ENCODE results near the gene PHACTR2. TPM values are rescaled to one million over a fixed set of nuclear protein-coding genes. Genes with fewer than 3 reads are reported as not detected.
"Not testable (repeated sequence)": the region's sequence is repeated elsewhere in the genome, so short reads cannot be mapped to it uniquely, and the experiment has no call there.

Gene PHACTR2
- polyA plus RNA-seq, 1 experiment = 38.0 TPM

GRCh38 chr6:143652841-143653331 lies 24.9 kb upstream of the PHACTR2 start:
- Histone ChIP-seq H3K27ac (ENCODE audit: low read depth, low read length) (no peak overlapping the region), H3K27me3 (ENCODE audit: control insufficient read depth, insufficient read depth, low read length) (no peaks in the 10 kb centered on the region), H3K9me3 (ENCODE audit: control insufficient read depth, insufficient read depth, low read length) (peaks cover 5% of the 10 kb centered on the region), H3K4me3 (ENCODE audit: low read depth, low read length) (no peak overlapping the region)
- DNase-seq (ENCODE audit: low read depth, low spot score) = no peak
- CTCF ChIA-PET = no interaction called here
- POLR2A ChIA-PET = no interaction called here
- TF ChIP-seq, protein P1, sequence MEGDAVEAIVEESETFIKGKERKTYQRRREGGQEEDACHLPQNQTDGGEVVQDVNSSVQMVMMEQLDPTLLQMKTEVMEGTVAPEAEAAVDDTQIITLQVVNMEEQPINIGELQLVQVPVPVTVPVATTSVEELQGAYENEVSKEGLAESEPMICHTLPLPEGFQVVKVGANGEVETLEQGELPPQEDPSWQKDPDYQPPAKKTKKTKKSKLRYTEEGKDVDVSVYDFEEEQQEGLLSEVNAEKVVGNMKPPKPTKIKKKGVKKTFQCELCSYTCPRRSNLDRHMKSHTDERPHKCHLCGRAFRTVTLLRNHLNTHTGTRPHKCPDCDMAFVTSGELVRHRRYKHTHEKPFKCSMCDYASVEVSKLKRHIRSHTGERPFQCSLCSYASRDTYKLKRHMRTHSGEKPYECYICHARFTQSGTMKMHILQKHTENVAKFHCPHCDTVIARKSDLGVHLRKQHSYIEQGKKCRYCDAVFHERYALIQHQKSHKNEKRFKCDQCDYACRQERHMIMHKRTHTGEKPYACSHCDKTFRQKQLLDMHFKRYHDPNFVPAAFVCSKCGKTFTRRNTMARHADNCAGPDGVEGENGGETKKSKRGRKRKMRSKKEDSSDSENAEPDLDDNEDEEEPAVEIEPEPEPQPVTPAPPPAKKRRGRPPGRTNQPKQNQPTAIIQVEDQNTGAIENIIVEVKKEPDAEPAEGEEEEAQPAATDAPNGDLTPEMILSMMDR (IDR thresholded peaks at IDR 0.05; ENCODE audit: low read depth, low read length) = no peak

GRCh38 chr6:143655541-143655940 lies 22.2 kb upstream of the PHACTR2 start:
- no peak for DNase-seq (ENCODE audit: low read depth, low spot score)
- Histone ChIP-seq H3K27ac (ENCODE audit: low read depth, low read length) (no peak overlapping the region), H3K27me3 (ENCODE audit: control insufficient read depth, insufficient read depth, low read length) (no peaks in the 10 kb centered on the region), H3K9me3 (ENCODE audit: control insufficient read depth, insufficient read depth, low read length) (peaks cover 8% of the 10 kb centered on the region), H3K4me3 (ENCODE audit: low read depth, low read length) (no peak overlapping the region)
- ChIA-PET CTCF (no interaction called here), POLR2A (no interaction called here)
- TF ChIP-seq, protein P1 (IDR thresholded peaks at IDR 0.05; ENCODE audit: low read depth, low read length) = no peak

DNA sequence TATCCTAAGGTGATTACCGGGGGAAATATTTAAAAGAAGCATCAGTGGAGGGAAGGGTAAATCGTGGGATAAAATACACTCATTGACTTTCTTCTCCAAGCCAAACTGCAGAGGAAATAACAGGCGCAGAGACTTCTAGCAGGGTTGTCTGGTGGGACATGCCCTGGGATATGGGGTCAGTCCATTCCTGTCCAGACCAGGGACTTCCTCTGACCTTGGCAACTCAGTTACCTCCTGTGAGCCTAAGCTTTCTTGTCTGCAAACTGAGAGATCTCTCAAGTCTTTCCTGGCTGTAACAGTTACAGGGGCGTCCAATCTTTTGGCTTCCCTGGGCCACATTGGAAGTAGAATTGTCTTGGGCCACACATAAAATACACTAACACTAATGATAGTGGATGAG lies 21.7 kb upstream of the PHACTR2 start:
- DNase-seq (ENCODE audit: low read depth, low spot score) = no peak
- peaks cover 8% of the 10 kb centered on the region for H3K9me3 ChIP-seq (ENCODE audit: control insufficient read depth, insufficient read depth, low read length)
- TF ChIP-seq, protein P1 (IDR thresholded peaks at IDR 0.05; ENCODE audit: low read depth, low read length) = no peak
- ChIA-PET POLR2A (no interaction called here), CTCF (no interaction called here)
- no peak overlapping the region for H3K27ac ChIP-seq (ENCODE audit: low read depth, low read length)
- no peaks in the 10 kb centered on the region for H3K27me3 ChIP-seq (ENCODE audit: control insufficient read depth, insufficient read depth, low read length)
- no peak overlapping the region for H3K4me3 ChIP-seq (ENCODE audit: low read depth, low read length)

- DNase-seq (ENCODE audit: low read depth, low spot score) = no peak
- ChIA-PET POLR2A (no interaction called here), CTCF (no interaction called here)
- Histone ChIP-seq H3K4me3 (ENCODE audit: low read depth, low read length) (no peak overlapping the region), H3K27me3 (ENCODE audit: control insufficient read depth, insufficient read depth, low read length) (no peaks in the 10 kb centered on the region), H3K27ac (ENCODE audit: low read depth, low read length) (no peak overlapping the region), H3K9me3 (ENCODE audit: control insufficient read depth, insufficient read depth, low read length) (peaks cover 8% of the 10 kb centered on the region)
- TF ChIP-seq, protein P1 (IDR thresholded peaks at IDR 0.05; ENCODE audit: low read depth, low read length) = no peak
Measured at GRCh38 chr6:143657809-143658208, 20.0 kb upstream of the PHACTR2 start.

DNA sequence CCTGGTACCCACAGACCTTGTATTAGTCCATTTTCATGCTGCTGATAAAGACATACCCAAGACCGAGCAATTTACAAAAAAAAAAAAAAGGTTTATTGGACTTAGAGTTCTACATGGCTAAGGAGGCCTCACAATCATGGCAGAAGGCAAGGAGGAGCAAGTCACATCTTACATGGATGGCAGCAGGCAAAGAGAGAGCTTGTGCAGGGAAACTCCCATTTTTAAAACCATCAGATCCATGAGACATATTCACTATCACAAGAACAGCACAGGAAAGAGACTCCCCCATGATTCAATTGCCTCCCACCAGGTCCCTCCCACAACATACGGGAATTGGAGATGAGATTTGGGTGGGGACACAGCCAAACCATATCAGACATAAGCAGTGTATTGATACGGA lies 17.6 kb upstream of the PHACTR2 start:
- H3K27ac ChIP-seq (ENCODE audit: low read depth, low read length); H3K4me3 ChIP-seq (ENCODE audit: low read depth, low read length); POLR2A ChIA-PET; DNase-seq (ENCODE audit: low read depth, low spot score); CTCF ChIA-PET; H3K9me3 ChIP-seq (ENCODE audit: control insufficient read depth, insufficient read depth, low read length); H3K27me3 ChIP-seq (ENCODE audit: control insufficient read depth, insufficient read depth, low read length): not testable (repeated sequence)

GRCh38 chr6:143664171-143664570 lies 13.6 kb upstream of the PHACTR2 start:
- no peak overlapping the region for H3K4me3 ChIP-seq (ENCODE audit: low read depth, low read length)
- ChIA-PET CTCF (interaction anchor here (0.8 kb wide), 1 partner anchor 12 kb away, joined by 3 read pairs; no protein-coding TSS in a partner anchor), POLR2A (no interaction called here)
- H3K27me3 ChIP-seq (ENCODE audit: control insufficient read depth, insufficient read depth, low read length) = no peaks in the 10 kb centered on the region
- no peak for DNase-seq (ENCODE audit: low read depth, low spot score)
- H3K27ac ChIP-seq (ENCODE audit: low read depth, low read length) = no peak overlapping the region
- H3K9me3 ChIP-seq (ENCODE audit: control insufficient read depth, insufficient read depth, low read length) = peaks cover 3% of the 10 kb centered on the region; the same call in 1 of the 2 replicates
- TF ChIP-seq, protein P1 (IDR thresholded peaks at IDR 0.05; ENCODE audit: low read depth, low read length) = no peak

DNA sequence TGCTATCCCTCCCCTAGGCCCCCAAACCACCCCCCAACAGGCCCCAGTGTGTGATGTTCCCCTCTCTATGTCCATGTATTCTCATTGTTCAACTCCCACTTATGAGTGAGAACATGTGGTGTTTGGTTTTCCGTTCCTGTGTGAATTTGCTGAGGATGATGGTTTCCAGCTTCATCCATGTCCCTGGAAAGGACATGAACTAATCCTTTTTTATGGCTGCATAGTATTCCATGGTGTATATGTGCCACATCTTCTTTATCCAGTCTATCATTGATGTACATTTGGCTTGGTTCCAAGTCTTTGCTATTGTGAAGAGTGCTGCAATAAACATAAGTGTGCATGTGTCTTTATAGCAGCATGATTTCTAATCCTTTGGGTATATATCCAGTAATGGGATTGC lies 11.8 kb upstream of the PHACTR2 start:
- H3K27me3 ChIP-seq (ENCODE audit: control insufficient read depth, insufficient read depth, low read length); POLR2A ChIA-PET; H3K9me3 ChIP-seq (ENCODE audit: control insufficient read depth, insufficient read depth, low read length); H3K27ac ChIP-seq (ENCODE audit: low read depth, low read length); CTCF ChIA-PET; DNase-seq (ENCODE audit: low read depth, low spot score); H3K4me3 ChIP-seq (ENCODE audit: low read depth, low read length): not testable (repeated sequence)

DNA sequence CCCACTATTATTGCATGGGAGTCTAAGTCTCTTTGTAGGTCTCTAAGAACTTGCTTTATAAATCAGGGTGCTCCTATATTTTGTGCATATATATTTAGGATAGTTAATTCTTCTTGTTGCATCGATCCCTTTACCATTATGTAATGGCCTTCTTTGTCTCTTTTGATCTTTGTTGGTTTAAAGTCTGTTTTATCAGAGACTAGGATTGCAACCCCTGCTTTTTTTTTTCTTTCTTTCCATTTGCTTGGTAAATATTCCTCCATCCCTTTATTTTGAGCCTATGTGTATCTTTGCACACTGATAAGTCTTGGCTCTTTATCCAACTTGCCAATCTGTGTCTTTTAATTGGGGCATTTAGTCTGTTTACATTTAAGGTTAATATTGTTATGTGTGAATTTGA lies 8.3 kb upstream of the PHACTR2 start:
- H3K27ac ChIP-seq (ENCODE audit: low read depth, low read length); POLR2A ChIA-PET; H3K27me3 ChIP-seq (ENCODE audit: control insufficient read depth, insufficient read depth, low read length); H3K9me3 ChIP-seq (ENCODE audit: control insufficient read depth, insufficient read depth, low read length); CTCF ChIA-PET; DNase-seq (ENCODE audit: low read depth, low spot score); H3K4me3 ChIP-seq (ENCODE audit: low read depth, low read length): not testable (repeated sequence)

Data from AG04450 (cell line).